H1 (cell line): Measurements from ENCODE around the gene MAP3K10. TPM values are rescaled to one million over a fixed set of nuclear protein-coding genes. Genes with fewer than 3 reads are reported as not detected.
A peak's percentile ranks its signal among the peaks of the same experiment; 100 is the strongest.

ENCODE experiments used
- ATF2 ChIP-seq: IDR thresholded peaks from 2 replicates; pipeline ENCODE4 v1.6.1; 2012; ENCODE audit warnings: low read length, inconsistent platforms
- BCL11A ChIP-seq, 2 experiments: IDR thresholded peaks; one replicate each; pipeline ENCODE4 v1.6.1; 2011; ENCODE audit warnings: low read depth in 2 of 2, low read length in 2 of 2, mild to moderate bottlenecking in 2 of 2
- BRCA1 ChIP-seq: IDR thresholded peaks from 2 replicates; pipeline ENCODE4 v1.6.1; 2012; ENCODE audit warnings: low read depth, low read length, improper control_type of control experiment
- CEBPB ChIP-seq: IDR thresholded peaks from 2 replicates; pipeline ENCODE4 v1.6.1; 2012; ENCODE audit warnings: low read depth, low read length
- E2F6 ChIP-seq: IDR thresholded peaks from 2 replicates; pipeline ENCODE4 v1.6.1; 2012; ENCODE audit warnings: inconsistent platforms
- EP300 ChIP-seq, 2 experiments: IDR thresholded peaks; 1 replicate in 1 of 2; 2 replicates in 1 of 2; pipeline ENCODE4 v1.6.1; 2011 to 2012; ENCODE audit warnings: low read depth in 2 of 2, low read length in 2 of 2, mild to moderate bottlenecking in 2 of 2, borderline replicate concordance in 1 of 2, inconsistent platforms in 1 of 2, moderate library complexity in 1 of 2
- GABPA ChIP-seq: IDR thresholded peaks from 2 replicates; pipeline ENCODE4 v1.6.1; 2011; ENCODE audit warnings: mild to moderate bottlenecking, low read length, moderate library complexity, borderline replicate concordance; ENCODE audit not compliant: insufficient read depth
- GTF2F1 ChIP-seq: IDR thresholded peaks from 2 replicates; pipeline ENCODE4 v1.6.1; 2012; ENCODE audit warnings: low read depth, low read length, improper control_type of control experiment, borderline replicate concordance
- HDAC2 ChIP-seq, 2 experiments: fragments of 300-600 bp in 1 of 2; sonication (generic) in 1 of 2; IDR thresholded peaks; 2 replicates each; pipeline ENCODE4 v1.6.1; 2011 to 2012; ENCODE audit warnings: low read depth in 2 of 2, low read length in 2 of 2, mild to moderate bottlenecking in 2 of 2, moderate library complexity in 2 of 2, borderline replicate concordance in 1 of 2, inconsistent platforms in 1 of 2
- JUND ChIP-seq: IDR thresholded peaks from 2 replicates; pipeline ENCODE4 v1.6.1; 2011; ENCODE audit warnings: mild to moderate bottlenecking, improper control_type of control experiment, low read length
- KDM1A ChIP-seq: fragments of 200-600, 300-600 bp; sonication (generic); IDR thresholded peaks from 2 replicates; pipeline ENCODE4 v1.7.1; 2016; ENCODE audit warnings: mild to moderate bottlenecking, low read length, borderline replicate concordance
- KDM5A ChIP-seq: fragments of 200-600 bp; IDR thresholded peaks from 2 replicates; pipeline ENCODE4 v1.7.1; 2012; ENCODE audit warnings: mild to moderate bottlenecking, low read length, inconsistent platforms, mixed read lengths
- MAX ChIP-seq: IDR thresholded peaks from 2 replicates; pipeline ENCODE4 v1.6.1; 2012; ENCODE audit warnings: inconsistent platforms
- POLR2A ChIP-seq, 2 experiments: IDR thresholded peaks; 1 replicate in 1 of 2; 2 replicates in 1 of 2; pipeline ENCODE4 v1.6.1; 2011; ENCODE audit warnings: low read depth in 2 of 2, low read length in 2 of 2, mild to moderate bottlenecking in 2 of 2; ENCODE audit errors: control extremely low read depth in 1 of 2
- POLR2AphosphoS5 ChIP-seq: IDR thresholded peaks from 2 replicates; pipeline ENCODE4 v1.6.1; 2011; ENCODE audit warnings: low read depth, low read length
- RFX5 ChIP-seq: IDR thresholded peaks from 2 replicates; pipeline ENCODE4 v1.6.1; 2011; ENCODE audit warnings: low read depth, low read length, improper control_type of control experiment, borderline replicate concordance
- SIN3A ChIP-seq, 2 experiments: IDR thresholded peaks in 1 of 2; conservative IDR thresholded peaks in 1 of 2; 2 replicates each; pipeline ENCODE4 v1.6.1; 2011 to 2012; ENCODE audit warnings: low read length in 2 of 2, improper control_type of control experiment in 1 of 2, low read depth in 1 of 2, mild to moderate bottlenecking in 1 of 2
- SIX5 ChIP-seq: IDR thresholded peaks from 2 replicates; pipeline ENCODE4 v1.6.1; 2011; ENCODE audit warnings: mild to moderate bottlenecking, low read depth, low read length
- SP4 ChIP-seq: IDR thresholded peaks from 2 replicates; pipeline ENCODE4 v1.6.1; 2012; ENCODE audit warnings: low read length, inconsistent platforms
- SUZ12 ChIP-seq: fragments of 200-600 bp; sonication (generic); IDR thresholded peaks from 2 replicates; pipeline ENCODE4 v1.6.1; 2012; ENCODE audit warnings: mild to moderate bottlenecking, inconsistent platforms, low read length, moderate library complexity, mixed read lengths
- ZNF274 ChIP-seq: IDR thresholded peaks from 2 replicates; pipeline ENCODE4 v1.7.0; 2012; ENCODE audit warnings: low read length, borderline replicate concordance; ENCODE audit errors: extremely low read depth
- polyA plus RNA-seq, 7 experiments: library from polyadenylated mRNA; depleted of rRNA in 3 of 7; stranded (reverse) in 5 of 7; unstranded in 2 of 7; fragments of >200 nt in 5 of 7; fragments of 200-250 nt in 2 of 7; gene quantifications; 1 replicate in 5 of 7; 2 replicates in 1 of 7; 4 replicates in 1 of 7; pipeline versions ENCODE4 v1.2.1 to v1.2.3, GENCODE V29; 2011 to 2013; ENCODE audit warnings: missing spikeins in 2 of 7, mixed read lengths in 2 of 7
- total RNA-seq: library from RNA; stranded (reverse); fragmentation: NEBNext Ultra II Directional; extraction: Animal tissue kit (Norgen Biotek cat#: 25700); gene quantifications from 2 replicates; pipeline ENCODE4 v1.2.1, GENCODE V29; 2021

The MAP3K10 gene
- total and polyA plus RNA-seq, 2 of the 8 experiments (the other 6 are each of a cell fraction or from before 2014, with no cell fraction given): 4.9 to 15.9 TPM

- TF ChIP-seq HDAC2 (IDR thresholded peaks at IDR 0.05; ENCODE audit: borderline replicate concordance in 1 of 2, low read depth in 2 of 2, low read length in 2 of 2): peak in 1 of 2 experiments; percentile 90; a peak in 1 of 4 replicates
- TF ChIP-seq JUND: no peak
- TF ChIP-seq SIN3A (conservative IDR thresholded peaks at IDR 0.05 in 1 of 2, IDR thresholded peaks at IDR 0.05 in 1 of 2; ENCODE audit: low read depth in 1 of 2, low read length in 2 of 2): no peak
- no peak for TF ChIP-seq SP4
- TF ChIP-seq POLR2A (IDR thresholded peaks at IDR 0.05; ENCODE audit: control extremely low read depth in 1 of 2, low read depth in 2 of 2, low read length in 2 of 2): peak in 1 of 2 experiments; percentile 14; a peak in 1 of 3 replicates
- TF ChIP-seq E2F6: peak; percentile 67; the same call in 1 of the 2 replicates
- TF ChIP-seq KDM1A: peak; percentile 96
- no peak for TF ChIP-seq GTF2F1
- peak; percentile 37; the same call in 1 of the 2 replicates for TF ChIP-seq POLR2AphosphoS5
- no peak for TF ChIP-seq ZNF274
- TF ChIP-seq MAX: peak; percentile 54; the same call in 1 of the 2 replicates
- TF ChIP-seq BRCA1: no peak
- TF ChIP-seq SUZ12: no peak
- TF ChIP-seq RFX5: no peak
- TF ChIP-seq EP300 (IDR thresholded peaks at IDR 0.05; ENCODE audit: borderline replicate concordance in 1 of 2, low read depth in 2 of 2, low read length in 2 of 2): no peak
- no peak for TF ChIP-seq ATF2
- no peak for TF ChIP-seq KDM5A
- TF ChIP-seq GABPA: no peak
- TF ChIP-seq SIX5: no peak
- no peak for TF ChIP-seq BCL11A (IDR thresholded peaks at IDR 0.05; ENCODE audit: low read depth in 2 of 2, low read length in 2 of 2)
- TF ChIP-seq CEBPB: no peak
These were observed 32.1 kb downstream of the MAP3K10 start (continued) for GRCh38 chr19:40223135-40223822.
